MCF 10A (cell line): ENCODE results near the gene MAPK14. TPM values are rescaled to one million over a fixed set of nuclear protein-coding genes. Genes with fewer than 3 reads are reported as not detected.

Experiments
- BruUV-seq: library from RNA; stranded (reverse); fragments of 400-500 nt; replicated peaks from 2 replicates; lab custom pipeline; 2021; lab: Mats Ljungman, UMichigan
- CTCF ChIA-PET: fragments of 300-600 bp; sonication (Branson Sonifier 250); formaldehyde crosslinking; extraction: SDS; loops from one replicate; lab custom pipeline; 2021; ENCODE audit warnings: antibody characterized with exemption, inconsistent platforms; lab: Yijun Ruan, JAX
- POLR2A ChIA-PET: fragments of 300-600, 350-650 bp; sonication (Branson Sonifier 250); formaldehyde crosslinking; extraction: SDS; loops from one replicate; lab custom pipeline; 2020; ENCODE audit warnings: antibody characterized with exemption, inconsistent platforms; lab: Yijun Ruan, JAX
- DNase-seq: peaks from one replicate; pipeline ENCODE4 v3.0.0-alpha.2; 2018; ENCODE audit not compliant: unreplicated experiment
- H3K27ac Mint-ChIP-seq: one replicate; pipeline ENCODE4 v1.8.0; 2022; ENCODE audit warnings: mild to moderate bottlenecking, low read depth, mixed read lengths; ENCODE audit not compliant: unreplicated experiment
- H3K27me3 Mint-ChIP-seq: one replicate; pipeline ENCODE4 v1.8.0; 2022; ENCODE audit warnings: mixed read lengths; ENCODE audit not compliant: insufficient read depth, unreplicated experiment
- H3K36me3 Mint-ChIP-seq: one replicate; pipeline ENCODE4 v1.8.0; 2022; ENCODE audit warnings: mild to moderate bottlenecking, moderate library complexity, mixed read lengths; ENCODE audit not compliant: insufficient read depth, unreplicated experiment
- H3K4me1 Mint-ChIP-seq: one replicate; pipeline ENCODE4 v1.8.0; 2022; ENCODE audit warnings: mixed read lengths; ENCODE audit not compliant: insufficient read depth, unreplicated experiment
- H3K4me3 Mint-ChIP-seq: one replicate; pipeline ENCODE4 v1.8.0; 2022; ENCODE audit warnings: mild to moderate bottlenecking, moderate library complexity, mixed read lengths; ENCODE audit not compliant: unreplicated experiment
- H3K9me3 Mint-ChIP-seq: one replicate; pipeline ENCODE4 v1.8.0; 2022; ENCODE audit warnings: mixed read lengths; ENCODE audit not compliant: unreplicated experiment
- intact Hi-C: fragments of 100-400 bp; cut with micrococcal nuclease; formaldehyde crosslinking; loops from 2 replicates; pipeline ENCODE4 v1.14.1; 2022
- total RNA-seq: library from RNA; stranded (reverse); gene quantifications from 2 replicates; pipeline ENCODE4 v1.2.3, GENCODE V29; 2022
- TF ChIP-seq, protein P1 (sequence below): fragments of 200-600 bp; IDR thresholded peaks from one replicate; pipeline ENCODE4 v1.8.0; 2022; ENCODE audit warnings: antibody characterized with exemption, mild to moderate bottlenecking; ENCODE audit not compliant: unreplicated experiment

MAPK14 gene
- total RNA-seq, 1 experiment from 2014 or later = 42.9 TPM

- Mint-ChIP-seq H3K9me3 (no peaks in the 10 kb centered on the region), H3K36me3 (no peaks in the 10 kb centered on the region), H3K4me3 (no peak overlapping the region), H3K27ac (no peak overlapping the region), H3K27me3 (no peaks in the 10 kb centered on the region), H3K4me1 (no peaks in the 10 kb centered on the region)
- CTCF ChIA-PET = interaction anchor here (0.6 kb wide), 1 partner anchor 200 kb away, joined by 4 read pairs; no protein-coding TSS in a partner anchor
- BruUV-seq = no TSS peak
- POLR2A ChIA-PET = no interaction called here
- intact Hi-C loops = no loop called here
- TF ChIP-seq, protein P1, sequence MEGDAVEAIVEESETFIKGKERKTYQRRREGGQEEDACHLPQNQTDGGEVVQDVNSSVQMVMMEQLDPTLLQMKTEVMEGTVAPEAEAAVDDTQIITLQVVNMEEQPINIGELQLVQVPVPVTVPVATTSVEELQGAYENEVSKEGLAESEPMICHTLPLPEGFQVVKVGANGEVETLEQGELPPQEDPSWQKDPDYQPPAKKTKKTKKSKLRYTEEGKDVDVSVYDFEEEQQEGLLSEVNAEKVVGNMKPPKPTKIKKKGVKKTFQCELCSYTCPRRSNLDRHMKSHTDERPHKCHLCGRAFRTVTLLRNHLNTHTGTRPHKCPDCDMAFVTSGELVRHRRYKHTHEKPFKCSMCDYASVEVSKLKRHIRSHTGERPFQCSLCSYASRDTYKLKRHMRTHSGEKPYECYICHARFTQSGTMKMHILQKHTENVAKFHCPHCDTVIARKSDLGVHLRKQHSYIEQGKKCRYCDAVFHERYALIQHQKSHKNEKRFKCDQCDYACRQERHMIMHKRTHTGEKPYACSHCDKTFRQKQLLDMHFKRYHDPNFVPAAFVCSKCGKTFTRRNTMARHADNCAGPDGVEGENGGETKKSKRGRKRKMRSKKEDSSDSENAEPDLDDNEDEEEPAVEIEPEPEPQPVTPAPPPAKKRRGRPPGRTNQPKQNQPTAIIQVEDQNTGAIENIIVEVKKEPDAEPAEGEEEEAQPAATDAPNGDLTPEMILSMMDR = no peak
- no peak for DNase-seq
Observed at GRCh38 chr6:36141091-36141490, 113.5 kb downstream of the MAPK14 start.

DNA sequence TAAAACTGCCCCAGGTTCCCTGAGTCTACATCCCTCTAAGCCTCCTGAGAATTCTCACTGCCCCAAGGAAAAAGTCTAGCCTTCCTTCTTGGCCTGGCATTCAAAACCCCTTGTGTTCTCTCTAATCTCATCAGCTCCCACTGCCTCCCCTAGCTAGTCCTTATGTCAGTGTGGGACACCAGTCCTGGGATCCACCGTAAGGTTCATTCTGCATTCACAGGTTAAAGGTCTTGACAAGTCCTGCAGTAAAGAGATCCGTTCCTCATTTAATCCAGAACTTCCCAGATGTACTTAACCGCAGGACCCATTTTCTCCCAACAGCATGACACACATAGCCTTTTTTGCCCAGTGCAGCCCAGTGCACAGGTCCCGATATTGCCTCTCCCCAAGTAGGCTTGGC is 114.4 kb downstream of the MAPK14 start:
- POLR2A ChIA-PET = no interaction called here
- H3K36me3 Mint-ChIP-seq = no peaks in the 10 kb centered on the region
- H3K9me3 Mint-ChIP-seq = peaks cover 1% of the 10 kb centered on the region
- H3K4me1 Mint-ChIP-seq = no peaks in the 10 kb centered on the region
- no peak overlapping the region for H3K27ac Mint-ChIP-seq
- DNase-seq = no peak
- no peak overlapping the region for H3K4me3 Mint-ChIP-seq
- no TSS peak for BruUV-seq
- peaks cover 1% of the 10 kb centered on the region for H3K27me3 Mint-ChIP-seq
- TF ChIP-seq, protein P1 = no peak
- CTCF ChIA-PET = no interaction called here
- intact Hi-C loops = no loop called here

DNA sequence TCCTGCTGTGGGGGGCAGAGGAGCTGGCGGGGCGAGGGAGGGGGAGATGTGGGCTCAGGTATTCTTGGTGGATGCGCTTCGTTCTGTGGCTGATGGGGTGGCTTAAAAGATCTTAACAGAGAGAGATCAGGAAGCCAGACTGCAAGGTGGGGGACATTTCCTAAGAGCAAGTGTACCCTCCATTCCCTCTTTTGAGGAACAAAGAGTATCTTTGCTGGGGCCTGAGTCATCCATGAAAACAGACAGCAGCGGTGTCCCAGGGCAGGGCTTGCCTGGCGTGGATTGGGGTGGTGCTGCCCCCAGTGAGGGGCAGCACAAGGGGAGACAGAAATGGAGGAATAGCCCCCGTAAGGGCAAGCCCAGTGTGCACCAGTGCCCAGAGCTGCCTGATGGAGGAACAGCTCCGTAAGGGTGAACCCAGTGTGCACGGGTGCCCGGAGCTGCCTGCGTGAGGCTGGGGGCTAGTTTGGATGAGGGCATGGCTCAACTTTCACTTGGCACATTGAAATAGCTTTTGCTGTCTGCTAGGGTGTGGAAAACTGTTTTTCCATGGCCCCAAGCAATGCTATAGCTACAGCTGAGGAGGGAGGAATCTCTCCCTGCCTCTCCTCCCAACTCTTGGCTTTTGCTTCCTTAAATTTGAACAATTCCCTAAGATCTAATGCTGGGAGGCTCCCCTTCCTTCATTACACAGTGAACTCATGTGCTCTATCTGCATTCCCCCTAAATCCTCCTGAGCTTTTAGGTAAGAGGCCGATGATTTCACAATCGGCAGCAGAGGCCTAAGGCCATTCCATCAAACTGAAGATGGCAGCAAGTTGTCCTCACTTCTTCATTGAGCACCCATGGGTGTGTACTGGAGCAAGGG is 115.6 kb downstream of the MAPK14 start:
- no peak overlapping the region for H3K27ac Mint-ChIP-seq
- ChIA-PET POLR2A (no interaction called here), CTCF (interaction anchor here (1.7 kb wide), 1 partner anchor 48 kb away, joined by 4 read pairs; no protein-coding TSS in a partner anchor)
- TF ChIP-seq, protein P1 = no peak
- H3K4me3 Mint-ChIP-seq = no peak overlapping the region
- H3K4me1 Mint-ChIP-seq = no peaks in the 10 kb centered on the region
- no TSS peak for BruUV-seq
- no peak for DNase-seq
- H3K27me3 Mint-ChIP-seq = peaks cover 8% of the 10 kb centered on the region
- no peaks in the 10 kb centered on the region for H3K36me3 Mint-ChIP-seq
- H3K9me3 Mint-ChIP-seq = peaks cover 14% of the 10 kb centered on the region
- intact Hi-C loops = no loop called here

- Mint-ChIP-seq H3K27me3 (peaks cover 8% of the 10 kb centered on the region), H3K4me3 (no peak overlapping the region), H3K36me3 (no peaks in the 10 kb centered on the region), H3K9me3 (peaks cover 19% of the 10 kb centered on the region), H3K27ac (no peak overlapping the region), H3K4me1 (no peaks in the 10 kb centered on the region)
- no TSS peak for BruUV-seq
- ChIA-PET POLR2A (interaction anchor here (0.6 to 1.3 kb wide), 2 partner anchors 14 to 16 kb away, joined by 3 read pairs; no protein-coding TSS in a partner anchor), CTCF (interaction anchor here (0.7 to 1.0 kb wide), 2 partner anchors 23 to 308 kb away, joined by 3 to 4 read pairs; no protein-coding TSS in a partner anchor)
- DNase-seq = no peak
- intact Hi-C loops = no loop called here
- TF ChIP-seq, protein P1 = no peak
Observed at GRCh38 chr6:36145495-36145894, 117.9 kb downstream of the MAPK14 start.
